CD4-positive, alpha-beta T cell (primary cell): ENCODE results near the gene CTTNBP2. TPM values are rescaled to one million over a fixed set of nuclear protein-coding genes. Genes with fewer than 3 reads are reported as not detected.

Experiments used
- ATAC-seq: fragments of 200-7000 bp; cut with Tn5 transposase; one replicate; pipeline ENCODE4 v1.10.0; 2022; ENCODE audit warnings: mild to moderate bottlenecking; ENCODE audit not compliant: poor library complexity
- CTCF ChIA-PET: fragments of 350-600 bp; sonication (Branson Sonifier 250); formaldehyde crosslinking; loops from one replicate; lab custom pipeline; 2021; ENCODE audit warnings: antibody characterized with exemption, inconsistent platforms; lab: Charles Lee
- POLR2A ChIA-PET: fragments of 350-600 bp; sonication (Branson Sonifier 250); formaldehyde crosslinking; loops from one replicate; lab custom pipeline; 2021; ENCODE audit warnings: antibody characterized with exemption, inconsistent platforms; lab: Charles Lee
- DNase-seq, 14 experiments: peaks; one replicate each; pipeline ENCODE4 v3.0.0-alpha.2; 2013 to 2020; ENCODE audit warnings: mixed read lengths in 2 of 14
- H3K27ac ChIP-seq, 2 donors: one replicate each; pipeline versions ENCODE4 v1.5.1 to v1.7.0; 2013; ENCODE audit warnings: low read length in 2 of 2, low read depth in 1 of 2, mild to moderate bottlenecking in 1 of 2
- H3K27me3 ChIP-seq, 2 experiments: 1 replicate in 1 of 2; 2 replicates in 1 of 2; pipeline versions ENCODE4 v1.6.1 to v1.7.0; 2013; ENCODE audit warnings: low read length in 2 of 2, control low read depth in 1 of 2, mild to moderate bottlenecking in 1 of 2, moderate library complexity in 1 of 2; ENCODE audit not compliant: insufficient read depth in 2 of 2, control insufficient read depth in 1 of 2
- H3K36me3 ChIP-seq: one replicate; pipeline ENCODE4 v1.6.1; 2013; ENCODE audit warnings: low read length, control low read depth; ENCODE audit not compliant: insufficient read depth
- H3K4me1 ChIP-seq: one replicate; pipeline ENCODE4 v1.6.1; 2013; ENCODE audit warnings: low read length, control low read depth; ENCODE audit not compliant: insufficient read depth
- H3K4me3 ChIP-seq: one replicate; pipeline ENCODE4 v1.5.1; 2013; ENCODE audit warnings: mild to moderate bottlenecking, low read length, moderate library complexity
- H3K9me3 ChIP-seq, 2 experiments: 1 replicate in 1 of 2; 2 replicates in 1 of 2; pipeline versions ENCODE4 v1.6.1 to v1.7.0; 2013; ENCODE audit warnings: low read length in 2 of 2, mild to moderate bottlenecking in 2 of 2, control low read depth in 1 of 2, moderate library complexity in 1 of 2; ENCODE audit not compliant: control insufficient read depth in 1 of 2, insufficient read depth in 1 of 2
- H3K27ac Mint-ChIP-seq: one replicate; pipeline ENCODE4 v1.8.0; 2020; ENCODE audit warnings: mixed read lengths
- H3K27me3 Mint-ChIP-seq: one replicate; pipeline ENCODE4 v1.8.0; 2021; ENCODE audit warnings: mixed read lengths
- H3K36me3 Mint-ChIP-seq: one replicate; pipeline ENCODE4 v1.8.0; 2021; ENCODE audit warnings: low read depth, mixed read lengths
- H3K4me1 Mint-ChIP-seq: one replicate; pipeline ENCODE4 v1.8.0; 2021; ENCODE audit warnings: low read depth, mixed read lengths
- H3K4me3 Mint-ChIP-seq: one replicate; pipeline ENCODE4 v1.8.0; 2020; ENCODE audit warnings: mild to moderate bottlenecking, mixed read lengths
- H3K9me3 Mint-ChIP-seq: one replicate; pipeline ENCODE4 v1.8.0; 2020; ENCODE audit warnings: mixed read lengths
- intact Hi-C, 2 experiments: fragments of 100-400 bp; cut with DNase I in 1 of 2; cut with micrococcal nuclease in 1 of 2; formaldehyde crosslinking; loops; one replicate each; pipeline versions ENCODE4 v1.15.1 to v1.9.0; 2023 to 2025; cut with DNase I, micrococcal nuclease
- total RNA-seq, 174 experiments: library from RNA in 2 of 174; stranded (reverse) in 2 of 174; gene quantifications; one replicate each; pipeline ENCODE4 v1.2.3 and lab custom pipeline; 2021 to 2026
- TF ChIP-seq, protein P1 (sequence below): fragments of 200-600 bp; IDR thresholded peaks from one replicate; pipeline ENCODE4 v1.8.0; 2022; ENCODE audit warnings: antibody characterized with exemption, mild to moderate bottlenecking

CTTNBP2 gene
- total RNA-seq, 2 experiments from 2014 or later = not detected

DNA sequence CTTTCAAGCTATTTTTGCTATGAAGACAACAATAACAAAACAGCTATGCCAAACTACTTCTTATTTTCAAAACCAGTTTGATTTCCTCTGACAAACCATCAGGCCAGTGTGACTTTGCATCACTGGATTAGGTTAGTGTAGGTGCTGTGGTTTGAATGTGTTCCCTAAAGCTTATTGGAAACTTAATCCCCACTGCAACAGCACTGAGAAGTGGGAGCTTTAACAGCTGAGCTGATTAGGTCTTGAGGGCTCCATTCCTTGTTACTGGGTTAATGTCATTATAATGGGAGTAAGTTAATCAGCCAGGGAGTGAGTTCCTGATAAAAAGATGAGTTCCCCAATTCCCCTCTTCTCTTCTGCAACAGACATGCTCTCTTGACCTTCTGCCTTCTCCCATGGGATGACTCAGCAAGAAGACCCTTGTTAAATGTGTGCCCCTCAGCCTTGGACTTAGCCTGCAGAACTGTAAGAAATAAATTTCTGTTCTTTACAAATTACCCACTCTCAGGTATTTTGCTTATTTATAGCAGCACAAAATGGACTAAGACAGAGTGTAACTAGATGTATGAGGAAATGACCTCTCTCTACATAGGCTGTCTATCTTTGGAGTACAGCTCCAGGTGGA, 186.8 kb downstream of the CTTNBP2 start:
- no peak overlapping the region for H3K4me3 ChIP-seq
- Mint-ChIP-seq H3K9me3 (no peaks in the 10 kb centered on the region), H3K27me3 (peaks cover 9% of the 10 kb centered on the region), H3K27ac (no peak overlapping the region), H3K4me1 (no peaks in the 10 kb centered on the region), H3K4me3 (no peak overlapping the region), H3K36me3 (no peaks in the 10 kb centered on the region)
- H3K27me3 ChIP-seq = no peaks in the 10 kb centered on the region
- DNase-seq = no peak
- H3K27ac ChIP-seq = no peak overlapping the region
- POLR2A ChIA-PET = no interaction called here
- CTCF ChIA-PET = no interaction called here
- intact Hi-C loops = no loop called here
- no peak for ATAC-seq
- no peaks in the 10 kb centered on the region for H3K4me1 ChIP-seq
- peaks cover 0 to 3% of the 10 kb centered on the region in 2 experiments for H3K9me3 ChIP-seq
- TF ChIP-seq, protein P1, sequence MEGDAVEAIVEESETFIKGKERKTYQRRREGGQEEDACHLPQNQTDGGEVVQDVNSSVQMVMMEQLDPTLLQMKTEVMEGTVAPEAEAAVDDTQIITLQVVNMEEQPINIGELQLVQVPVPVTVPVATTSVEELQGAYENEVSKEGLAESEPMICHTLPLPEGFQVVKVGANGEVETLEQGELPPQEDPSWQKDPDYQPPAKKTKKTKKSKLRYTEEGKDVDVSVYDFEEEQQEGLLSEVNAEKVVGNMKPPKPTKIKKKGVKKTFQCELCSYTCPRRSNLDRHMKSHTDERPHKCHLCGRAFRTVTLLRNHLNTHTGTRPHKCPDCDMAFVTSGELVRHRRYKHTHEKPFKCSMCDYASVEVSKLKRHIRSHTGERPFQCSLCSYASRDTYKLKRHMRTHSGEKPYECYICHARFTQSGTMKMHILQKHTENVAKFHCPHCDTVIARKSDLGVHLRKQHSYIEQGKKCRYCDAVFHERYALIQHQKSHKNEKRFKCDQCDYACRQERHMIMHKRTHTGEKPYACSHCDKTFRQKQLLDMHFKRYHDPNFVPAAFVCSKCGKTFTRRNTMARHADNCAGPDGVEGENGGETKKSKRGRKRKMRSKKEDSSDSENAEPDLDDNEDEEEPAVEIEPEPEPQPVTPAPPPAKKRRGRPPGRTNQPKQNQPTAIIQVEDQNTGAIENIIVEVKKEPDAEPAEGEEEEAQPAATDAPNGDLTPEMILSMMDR = no peak
- no peaks in the 10 kb centered on the region for H3K36me3 ChIP-seq

DNA sequence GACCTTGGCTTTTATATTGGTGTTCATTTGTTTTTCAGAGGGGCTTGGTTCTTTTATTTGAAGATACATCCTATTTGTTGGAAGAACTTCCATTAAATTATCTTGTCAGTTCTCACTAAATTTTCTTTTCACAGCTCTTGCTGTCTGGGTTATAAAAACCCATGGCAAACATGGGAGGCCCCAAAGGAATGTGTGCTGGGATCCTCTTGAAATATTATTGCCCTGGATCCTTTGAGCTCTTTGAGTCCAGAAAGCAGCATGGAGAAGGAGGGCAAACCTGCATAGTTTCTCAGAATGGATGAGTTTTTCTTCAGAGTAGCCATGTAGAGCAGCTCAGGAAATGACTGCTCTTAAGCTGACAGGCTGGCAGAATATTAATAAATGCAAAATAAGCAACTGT, 187.4 kb downstream of the CTTNBP2 start:
- ATAC-seq (no peak), DNase-seq (no peak)
- intact Hi-C loops = no loop called here
- H3K4me1 Mint-ChIP-seq = no peaks in the 10 kb centered on the region
- peaks cover 0 to 2% of the 10 kb centered on the region in 2 experiments for H3K9me3 ChIP-seq
- no peaks in the 10 kb centered on the region for H3K27me3 ChIP-seq
- no peaks in the 10 kb centered on the region for H3K4me1 ChIP-seq
- TF ChIP-seq, protein P1 = no peak
- no peaks in the 10 kb centered on the region for H3K36me3 ChIP-seq
- POLR2A ChIA-PET = no interaction called here
- CTCF ChIA-PET = no interaction called here
- H3K4me3 ChIP-seq = no peak overlapping the region
- H3K27ac Mint-ChIP-seq = no peak overlapping the region
- no peaks in the 10 kb centered on the region for H3K9me3 Mint-ChIP-seq
- no peak overlapping the region for H3K4me3 Mint-ChIP-seq
- H3K36me3 Mint-ChIP-seq = no peaks in the 10 kb centered on the region
- no peak overlapping the region for H3K27ac ChIP-seq
- H3K27me3 Mint-ChIP-seq = peaks cover 9% of the 10 kb centered on the region

DNA sequence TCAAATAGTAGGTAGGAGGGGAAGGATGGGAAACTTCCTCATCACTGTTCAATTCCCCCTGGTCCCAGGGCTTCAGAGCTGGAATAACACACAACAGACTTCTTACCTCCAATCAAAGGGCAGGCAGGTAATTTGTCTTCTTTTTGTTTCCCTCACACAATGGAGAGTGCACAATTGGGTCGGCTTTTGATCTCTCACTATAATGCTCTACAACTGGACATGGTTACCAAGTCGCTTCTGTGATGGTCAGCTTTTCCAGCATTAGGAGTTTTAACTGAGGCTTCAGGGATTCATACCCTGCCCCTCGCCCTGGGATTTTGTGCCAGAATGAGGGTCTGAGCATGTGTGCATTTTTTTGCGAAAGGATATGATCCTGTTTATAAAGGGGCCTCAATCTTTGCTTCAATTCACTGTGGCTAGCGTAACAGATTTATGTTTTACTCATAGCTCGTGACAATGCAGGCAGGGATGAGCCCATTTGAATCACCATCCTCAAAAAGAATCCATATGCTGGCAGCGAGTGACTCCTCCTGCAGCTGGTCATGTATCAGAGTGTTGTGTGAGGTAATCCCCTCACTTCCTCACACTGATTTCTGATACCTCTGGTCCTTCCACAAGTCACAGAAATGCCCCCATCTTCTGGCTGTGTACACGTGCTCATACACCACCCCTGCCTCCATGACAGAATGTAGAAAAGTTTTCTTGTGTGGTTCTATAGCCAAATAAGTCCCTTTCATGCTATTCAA, 189.6 kb downstream of the CTTNBP2 start:
- no peaks in the 10 kb centered on the region for H3K27me3 ChIP-seq
- ATAC-seq = no peak
- H3K4me1 ChIP-seq = no peaks in the 10 kb centered on the region
- no peaks in the 10 kb centered on the region for H3K9me3 Mint-ChIP-seq
- CTCF ChIA-PET = no interaction called here
- H3K4me1 Mint-ChIP-seq = no peaks in the 10 kb centered on the region
- H3K36me3 Mint-ChIP-seq = no peaks in the 10 kb centered on the region
- intact Hi-C loops = no loop called here
- POLR2A ChIA-PET = no interaction called here
- TF ChIP-seq, protein P1 = no peak
- H3K4me3 ChIP-seq = no peak overlapping the region
- no peak overlapping the region for H3K27ac ChIP-seq
- H3K27ac Mint-ChIP-seq = no peak overlapping the region
- H3K9me3 ChIP-seq = no peaks in the 10 kb centered on the region
- no peaks in the 10 kb centered on the region for H3K36me3 ChIP-seq
- no peak overlapping the region for H3K4me3 Mint-ChIP-seq
- no peak for DNase-seq
- no peaks in the 10 kb centered on the region for H3K27me3 Mint-ChIP-seq
